GM18951 (cell line): ENCODE data around the gene CALD1.

Source experiments
- POLR2A ChIP-seq: IDR thresholded peaks from 4 replicates; pipeline ENCODE4 v1.6.1; 2011; ENCODE audit warnings: mild to moderate bottlenecking; ENCODE audit not compliant: insufficient read length, insufficient read depth; ENCODE audit errors: extremely low read depth
- in situ Hi-C: fragments of 300-500 bp; cut with MboI; formaldehyde crosslinking; loops from one replicate; pipeline ENCODE4 v1.12.0; 2022; ENCODE audit warnings: low sequenced_read_pairs, mixed read lengths, inconsistent platforms; ENCODE audit not compliant: unreplicated experiment

Gene CALD1

DNA sequence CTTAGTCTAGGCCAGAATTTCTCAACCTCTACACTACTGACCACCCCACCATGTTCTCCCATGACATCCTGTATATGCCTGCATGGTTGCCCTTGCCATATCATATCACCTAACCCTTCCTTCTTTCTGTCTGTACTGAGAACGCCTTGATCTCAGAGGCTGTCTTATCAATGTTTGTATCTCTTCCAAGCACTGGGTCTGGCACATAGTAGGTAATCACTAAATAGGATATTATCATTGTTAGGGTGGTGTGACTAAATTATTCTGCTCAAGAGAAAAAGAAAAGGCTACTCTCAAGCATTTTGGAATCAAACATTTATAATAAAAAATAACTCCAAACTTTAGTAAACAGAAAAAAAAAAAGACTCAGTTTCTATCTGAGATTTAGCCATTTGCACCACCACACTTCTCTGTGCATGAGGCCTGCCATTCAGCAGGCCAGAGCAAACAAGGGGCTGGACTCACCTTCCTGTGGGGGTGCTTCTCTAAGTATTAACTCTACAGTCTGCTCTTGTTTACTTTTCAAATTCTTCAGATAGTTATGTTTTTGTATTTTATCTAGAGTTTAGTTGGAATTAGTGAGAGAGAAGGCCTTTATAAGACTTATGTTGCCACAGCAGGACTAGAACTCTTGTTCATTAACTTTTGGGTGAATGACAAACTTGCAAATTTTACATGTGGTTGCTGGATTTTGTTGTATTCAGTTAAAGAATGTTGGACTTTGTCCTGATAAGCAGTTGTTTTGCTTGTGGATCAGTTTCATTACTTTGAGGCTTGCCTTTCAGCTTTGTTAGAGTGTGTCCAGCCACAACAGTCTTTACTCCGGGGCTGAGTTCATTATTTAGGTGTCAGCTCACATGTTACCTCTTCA, 212.3 kb downstream of the CALD1 start:
- TF ChIP-seq POLR2A = peak; percentile 16
- in situ Hi-C loops = loop anchor here (10.0 kb wide), 1 partner anchor 163 kb away; no protein-coding TSS in a partner anchor

DNA sequence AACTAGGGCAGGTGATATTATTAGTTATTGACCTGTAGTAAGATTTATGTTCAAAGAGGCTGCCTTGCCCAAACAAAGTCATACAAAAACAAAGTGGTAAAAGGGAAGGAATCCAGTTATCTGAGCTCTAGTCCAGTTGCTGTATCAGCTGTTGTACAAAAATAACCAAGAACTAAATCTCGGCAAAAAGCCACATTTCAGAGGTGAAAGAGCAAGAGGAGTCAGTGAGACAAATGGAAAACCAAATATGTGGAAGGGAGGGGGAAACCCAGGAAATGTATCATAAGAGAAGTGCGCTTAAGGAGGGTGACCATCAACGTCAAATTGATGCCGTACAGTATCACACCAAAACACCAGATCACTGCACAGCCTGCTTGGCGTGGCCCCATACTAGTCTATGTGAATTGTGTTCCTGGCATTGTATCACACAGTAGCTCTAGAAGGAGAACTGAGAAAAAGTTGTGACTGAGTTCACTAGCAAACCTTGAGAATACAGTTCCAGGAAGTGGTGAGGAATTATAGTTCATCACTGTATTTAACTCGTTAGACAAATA, 213.3 kb downstream of the CALD1 start:
- in situ Hi-C loops = loop anchor here (10.0 kb wide), 1 partner anchor 162 kb away; no protein-coding TSS in a partner anchor
- peak; percentile 53 for TF ChIP-seq POLR2A

DNA sequence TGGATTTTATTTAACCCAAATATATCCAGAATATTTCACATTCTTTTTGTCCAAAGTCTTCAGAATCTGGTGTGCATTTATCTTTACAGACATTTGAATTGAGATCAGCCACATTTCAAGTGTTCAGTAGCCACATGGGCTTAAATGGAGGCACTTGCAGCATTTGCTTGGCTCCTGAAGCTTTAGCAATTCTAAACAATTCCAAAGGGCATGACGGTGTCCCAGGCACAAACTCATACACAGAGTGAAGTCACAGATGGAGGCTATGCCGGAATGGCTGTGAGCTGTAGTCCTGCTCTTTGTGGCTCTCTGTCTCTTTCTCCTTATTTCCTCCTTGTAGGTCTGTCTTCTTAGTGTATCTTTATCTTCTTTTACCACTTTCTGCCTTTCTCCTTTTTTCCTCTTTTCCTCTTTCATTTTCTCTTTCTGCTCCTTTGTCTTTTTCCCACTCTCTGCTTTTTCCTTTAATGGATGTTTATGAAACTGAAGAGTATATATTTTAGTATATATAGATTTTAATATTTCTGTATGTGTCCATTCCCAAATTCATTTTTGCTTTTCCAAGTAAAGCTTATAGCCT, 214.5 kb downstream of the CALD1 start:
- in situ Hi-C loops = loop anchor here (10.0 kb wide), 1 partner anchor 161 kb away; no protein-coding TSS in a partner anchor
- TF ChIP-seq POLR2A = no peak

DNA sequence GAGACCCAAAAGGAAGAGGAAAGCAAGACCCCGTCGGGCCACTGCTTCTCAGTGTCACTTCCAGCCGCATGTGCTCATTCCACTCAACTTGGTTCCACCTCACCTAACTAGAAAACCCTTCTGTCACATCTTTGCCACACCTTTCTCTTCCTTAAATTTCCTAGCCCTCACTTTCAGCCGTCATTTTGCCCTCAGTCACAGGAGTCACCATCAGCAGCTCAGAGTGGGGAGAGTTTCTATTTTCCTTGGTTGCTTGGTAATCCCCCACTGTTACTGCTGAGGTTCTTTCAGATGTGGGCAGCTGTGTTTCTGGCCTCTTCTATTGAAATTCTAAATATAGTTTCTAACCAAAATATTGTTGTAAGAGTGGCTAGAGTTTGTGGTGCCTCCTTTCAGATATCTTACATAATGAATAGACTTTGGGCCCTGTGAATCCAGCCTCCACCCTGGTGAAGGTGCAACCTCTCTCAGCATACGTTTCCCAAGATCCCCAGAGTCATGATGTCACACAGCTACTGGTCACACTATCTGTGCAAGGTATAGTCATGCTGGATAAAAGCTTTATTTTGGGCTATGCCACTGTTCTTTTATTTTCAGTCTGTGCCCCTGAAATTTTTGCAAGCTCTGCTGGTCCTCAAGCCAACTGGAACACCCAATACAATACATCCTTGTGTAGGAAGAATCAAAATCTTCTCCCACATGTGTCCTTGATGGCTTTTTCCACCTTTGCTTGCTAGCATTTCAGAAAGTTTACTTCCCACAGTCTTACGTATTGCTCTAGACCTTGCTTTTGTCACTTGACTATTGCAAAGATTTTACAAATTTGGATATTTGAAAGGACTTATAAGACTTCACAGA, 216.0 kb downstream of the CALD1 start:
- peak; percentile 21 for TF ChIP-seq POLR2A
- in situ Hi-C loops = loop anchor here (10.0 kb wide), 1 partner anchor 159 kb away; no protein-coding TSS in a partner anchor

DNA sequence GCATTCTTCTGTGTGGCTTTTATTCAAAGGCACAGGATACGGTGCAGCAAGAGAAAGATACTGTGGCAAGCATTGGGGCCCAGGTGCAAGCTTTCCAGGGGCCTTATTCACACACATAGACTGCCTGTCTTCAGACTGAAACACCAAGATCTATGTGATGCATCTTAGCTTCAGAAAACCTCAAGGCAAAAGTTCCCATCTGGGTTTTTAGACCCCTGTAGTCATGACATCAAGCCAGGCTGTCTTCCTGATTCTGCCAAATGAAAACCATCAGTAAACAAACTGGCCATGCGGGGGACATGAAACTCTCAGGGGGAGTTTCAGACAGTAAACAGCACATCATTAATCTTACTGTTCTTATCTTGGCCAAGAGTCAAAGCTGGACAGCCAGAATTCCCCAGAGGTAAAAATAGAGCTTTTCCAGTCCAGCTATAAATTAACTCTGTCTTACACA, 216.7 kb downstream of the CALD1 start:
- in situ Hi-C loops = loop anchor here (10.0 kb wide), 1 partner anchor 159 kb away; no protein-coding TSS in a partner anchor
- TF ChIP-seq POLR2A = peak; percentile 25

DNA sequence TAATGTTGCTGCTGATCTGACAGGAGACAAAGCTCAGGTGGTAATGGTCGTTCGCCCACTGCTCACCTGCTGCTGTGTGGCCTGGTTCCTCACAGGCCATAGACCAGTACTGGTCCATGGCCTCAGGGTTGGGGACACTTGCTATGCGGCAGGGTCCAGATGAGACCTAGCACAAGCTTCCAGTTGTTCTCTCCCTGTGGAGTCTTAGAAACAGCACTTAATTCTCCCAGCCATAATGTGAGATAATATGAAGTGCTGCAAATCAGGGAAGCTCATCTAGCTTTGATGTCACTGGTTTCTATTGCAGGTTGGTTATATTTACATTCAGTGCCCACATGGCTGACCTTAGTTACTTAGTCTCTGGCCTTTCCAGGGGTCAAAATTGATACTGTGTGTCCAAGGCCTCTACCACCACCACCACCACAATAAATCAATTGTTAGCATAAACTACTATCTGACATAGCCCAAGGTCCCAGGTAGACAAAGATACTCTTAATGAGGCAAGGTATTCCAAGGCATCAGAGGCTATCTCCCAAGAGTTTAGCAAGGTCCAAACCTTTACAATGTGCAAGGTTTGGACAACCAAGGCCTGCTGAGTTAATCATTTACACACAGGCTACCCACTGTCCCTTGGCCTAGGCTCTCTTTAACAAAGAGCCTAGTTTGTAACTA, 217.9 kb downstream of the CALD1 start:
- in situ Hi-C loops = loop anchor here (10.0 kb wide), 1 partner anchor 157 kb away; no protein-coding TSS in a partner anchor
- TF ChIP-seq POLR2A = no peak

DNA sequence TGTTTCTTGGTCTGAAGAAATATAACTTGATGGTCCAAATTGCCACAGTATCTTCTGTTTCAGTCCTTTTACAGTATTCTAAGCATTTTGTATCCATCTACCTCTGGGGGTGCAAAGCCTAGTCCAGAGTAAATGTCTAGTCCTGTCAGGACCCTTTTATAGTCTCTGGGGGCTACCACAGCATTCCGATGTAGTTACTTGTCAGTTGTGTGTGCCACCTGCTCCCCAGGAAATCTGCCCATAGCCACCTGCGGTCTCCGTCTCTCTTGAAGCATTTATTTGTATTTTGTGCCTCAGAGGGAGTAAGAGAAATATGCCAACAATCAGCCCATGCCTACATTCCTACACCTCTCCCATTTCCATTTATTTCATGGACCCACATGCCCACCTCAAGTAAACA, 219.7 kb downstream of the CALD1 start:
- in situ Hi-C loops = loop anchor here (10.0 kb wide), 1 partner anchor 156 kb away; no protein-coding TSS in a partner anchor
- no peak for TF ChIP-seq POLR2A

DNA sequence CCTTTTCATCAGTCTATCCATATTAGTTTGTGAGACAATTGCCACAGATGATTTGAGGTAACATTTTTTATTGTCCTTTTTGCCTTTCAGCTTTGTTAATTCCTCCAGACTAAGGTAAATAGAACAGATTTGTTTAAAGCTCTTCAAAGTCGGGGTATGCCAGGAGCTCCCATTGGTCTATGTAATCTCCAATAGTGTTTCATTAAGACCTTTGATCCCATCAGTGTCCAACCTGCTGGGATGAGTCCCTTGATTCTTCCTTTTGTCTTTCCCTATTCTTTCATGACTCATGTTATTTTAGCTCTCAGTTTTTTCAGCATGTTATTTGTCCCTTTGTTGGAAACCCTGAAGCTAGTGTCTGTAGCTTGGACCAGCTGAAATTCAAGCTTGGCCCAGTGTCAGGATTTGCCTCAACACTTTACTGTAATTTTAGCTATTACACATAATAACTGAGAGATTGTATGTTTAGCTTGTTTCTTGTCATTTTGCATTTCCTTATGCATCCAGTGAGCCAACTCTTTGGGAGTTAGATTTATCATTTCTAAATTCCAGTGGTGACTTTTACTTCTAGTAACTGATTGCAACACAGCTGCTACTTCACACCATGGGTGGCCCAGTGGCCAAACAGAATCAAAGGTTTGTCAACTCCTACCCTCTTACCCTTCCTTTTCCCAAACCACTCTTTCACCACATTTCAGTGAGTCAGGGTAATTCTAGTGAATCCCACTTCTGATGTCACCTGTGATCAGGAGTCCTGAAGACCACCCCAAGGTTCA, 222.1 kb downstream of the CALD1 start:
- no peak for TF ChIP-seq POLR2A
- in situ Hi-C loops = no loop called here

DNA sequence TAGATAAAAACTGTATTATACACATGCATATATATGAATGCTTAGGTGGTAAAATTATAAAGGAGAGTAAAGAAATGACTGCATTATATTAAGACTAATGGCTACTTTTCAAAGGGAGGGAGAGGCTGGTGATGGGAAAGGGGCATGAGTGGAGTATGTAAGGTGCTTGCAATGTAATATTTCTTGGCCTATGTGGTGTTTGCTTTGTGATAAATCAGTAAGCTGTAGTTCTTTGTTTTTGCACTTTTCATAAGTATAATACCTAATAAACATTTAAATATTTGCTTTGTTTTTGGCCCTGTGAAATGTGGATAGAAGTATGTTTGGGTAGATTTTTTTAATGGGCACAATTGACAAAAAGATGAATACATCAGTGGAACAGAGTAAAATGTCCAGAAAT, 232.8 kb downstream of the CALD1 start:
- TF ChIP-seq POLR2A = no peak
- in situ Hi-C loops = no loop called here
